ENCODE results near the gene MEG3. TPM values are rescaled to one million over a fixed set of nuclear protein-coding genes. Genes with fewer than 3 reads are reported as not detected.

The MEG3 gene
- total RNA-seq, 1 experiment from 2014 or later = 62.4 TPM

- Histone ChIP-seq H3K4me3 (ENCODE audit: low read depth in 2 of 2, low read length in 2 of 2) (no peak overlapping the region), H3K9me3 (ENCODE audit: control insufficient read depth, insufficient read depth, low read depth, low read length) (no peaks in the 10 kb centered on the region), H3K36me3 (ENCODE audit: control insufficient read depth, insufficient read depth, low read length) (no peaks in the 10 kb centered on the region), H3K27ac (ENCODE audit: low read length) (no peak overlapping the region), H3K27me3 (ENCODE audit: control insufficient read depth, insufficient read depth, low read length) (no peaks in the 10 kb centered on the region), H3K4me1 (ENCODE audit: control insufficient read depth, insufficient read depth, low read length) (no peaks in the 10 kb centered on the region)
- CTCF ChIA-PET = no interaction called here
- TF ChIP-seq CTCF (IDR thresholded peaks at IDR 0.05) = no peak
- TF ChIP-seq POLR2AphosphoS5 (IDR thresholded peaks at IDR 0.05; ENCODE audit: low read depth, low read length) = no peak
- no peak for TF ChIP-seq REST (IDR thresholded peaks at IDR 0.05; ENCODE audit: insufficient read depth in 1 of 2, low read depth in 2 of 2, low read length in 1 of 2)
- TF ChIP-seq TCF7L2 (IDR thresholded peaks at IDR 0.05; ENCODE audit: low read depth, low read length) = no peak
- no peak for TF ChIP-seq SIN3A (IDR thresholded peaks at IDR 0.05; ENCODE audit: borderline replicate concordance, insufficient read depth, low read depth, low read length)
- intact Hi-C loops (cut with micrococcal nuclease; ENCODE audit: unreplicated experiment) (no loop called here), in situ Hi-C loops (cut with HindIII; ENCODE audit: low pct_unique_long_range_greater_than_20kb, low sequenced_read_pairs) (no loop called here)
- DNase-seq (ENCODE audit: low read depth, low spot score) (no peak), ATAC-seq (no peak)
- POLR2A ChIA-PET = no interaction called here
- BruUV-seq (replicated peaks) = no TSS peak
Measured at GRCh38 chr14:100819829-100820475, 6.0 kb upstream of the MEG3 start.

GRCh38 chr14:100820957-100821356 is 5.0 kb upstream of the MEG3 start:
- H3K36me3 ChIP-seq (ENCODE audit: control insufficient read depth, insufficient read depth, low read length) = no peaks in the 10 kb centered on the region
- CTCF ChIA-PET = no interaction called here
- DNase-seq (ENCODE audit: low read depth, low spot score) = no peak
- no peak overlapping the region for H3K4me3 ChIP-seq (ENCODE audit: low read depth in 2 of 2, low read length in 2 of 2)
- no peak for ATAC-seq
- H3K4me1 ChIP-seq (ENCODE audit: control insufficient read depth, insufficient read depth, low read length) = no peaks in the 10 kb centered on the region
- in situ Hi-C loops (cut with HindIII; ENCODE audit: low pct_unique_long_range_greater_than_20kb, low sequenced_read_pairs) = no loop called here
- POLR2A ChIA-PET = no interaction called here
- no TSS peak for BruUV-seq (replicated peaks)
- H3K27me3 ChIP-seq (ENCODE audit: control insufficient read depth, insufficient read depth, low read length) = no peaks in the 10 kb centered on the region
- intact Hi-C loops (cut with micrococcal nuclease; ENCODE audit: unreplicated experiment) = no loop called here
- H3K27ac ChIP-seq (ENCODE audit: low read length) = no peak overlapping the region
- H3K9me3 ChIP-seq (ENCODE audit: control insufficient read depth, insufficient read depth, low read depth, low read length) = no peaks in the 10 kb centered on the region
- TF ChIP-seq SIN3A (IDR thresholded peaks at IDR 0.05; ENCODE audit: borderline replicate concordance, insufficient read depth, low read depth, low read length) (no peak), TCF7L2 (IDR thresholded peaks at IDR 0.05; ENCODE audit: low read depth, low read length) (no peak), REST (IDR thresholded peaks at IDR 0.05; ENCODE audit: insufficient read depth in 1 of 2, low read depth in 2 of 2, low read length in 1 of 2) (no peak), POLR2AphosphoS5 (IDR thresholded peaks at IDR 0.05; ENCODE audit: low read depth, low read length) (no peak), CTCF (IDR thresholded peaks at IDR 0.05) (no peak)

Measured in Panc1 (cell line).